Measurements from ENCODE around the gene CIP2A.

The CIP2A gene

DNA sequence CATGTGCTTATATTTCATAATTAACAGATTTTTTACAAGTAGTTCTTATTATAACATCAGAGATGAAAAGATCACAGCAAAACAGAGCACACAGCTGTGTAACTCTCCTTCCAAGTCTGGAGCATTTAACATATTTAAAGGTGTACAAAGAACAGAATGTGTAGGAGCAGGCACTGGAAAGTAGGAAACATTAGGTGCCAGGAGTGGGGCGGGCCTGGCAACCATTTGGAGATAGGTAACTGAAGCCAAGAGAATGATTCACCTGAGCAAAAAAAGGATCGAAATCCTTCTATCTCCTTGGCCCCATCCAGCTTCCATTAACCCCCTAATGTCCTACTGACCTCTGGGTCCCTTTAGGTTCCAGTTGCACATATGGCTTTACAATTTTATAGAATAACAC is 76.6 kb downstream of the CIP2A start:
- in situ Hi-C loops (cut with MboI; ENCODE audit: low sequenced_read_pairs) = no loop called here

- in situ Hi-C loops (cut with MboI; ENCODE audit: low sequenced_read_pairs) = no loop called here
Observed at GRCh38 chr3:108511490-108511889, 77.7 kb downstream of the CIP2A start.

- in situ Hi-C loops (cut with MboI; ENCODE audit: low sequenced_read_pairs) = no loop called here
Observed at GRCh38 chr3:108511055-108511454, 78.2 kb downstream of the CIP2A start.

DNA sequence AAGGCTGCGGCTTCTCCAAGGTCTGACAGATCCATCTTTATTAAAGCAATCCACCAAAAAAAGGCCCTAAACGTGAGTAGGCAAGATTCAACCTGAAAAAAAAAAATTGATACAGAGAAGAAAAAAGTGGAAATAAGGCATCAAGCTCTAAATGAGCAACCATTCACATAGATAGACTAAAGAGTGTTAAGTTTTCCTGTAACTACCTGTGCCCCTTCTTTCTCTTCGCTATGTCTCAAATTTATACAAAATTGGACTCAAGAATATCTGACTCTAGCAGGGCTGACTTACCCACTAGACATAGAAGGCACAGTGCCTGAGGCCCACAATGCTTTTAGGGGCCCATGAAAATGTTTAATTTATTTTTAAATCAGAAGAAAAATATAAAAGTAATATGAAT is 78.7 kb downstream of the CIP2A start, which contains the start of gene MYH15:
Gene MYH15 (minus strand): TSS at position 101 of the 400 bp plus-strand sequence. CDS start 66 bp downstream, at position 35.
- in situ Hi-C loops (cut with MboI; ENCODE audit: low sequenced_read_pairs) = no loop called here

DNA sequence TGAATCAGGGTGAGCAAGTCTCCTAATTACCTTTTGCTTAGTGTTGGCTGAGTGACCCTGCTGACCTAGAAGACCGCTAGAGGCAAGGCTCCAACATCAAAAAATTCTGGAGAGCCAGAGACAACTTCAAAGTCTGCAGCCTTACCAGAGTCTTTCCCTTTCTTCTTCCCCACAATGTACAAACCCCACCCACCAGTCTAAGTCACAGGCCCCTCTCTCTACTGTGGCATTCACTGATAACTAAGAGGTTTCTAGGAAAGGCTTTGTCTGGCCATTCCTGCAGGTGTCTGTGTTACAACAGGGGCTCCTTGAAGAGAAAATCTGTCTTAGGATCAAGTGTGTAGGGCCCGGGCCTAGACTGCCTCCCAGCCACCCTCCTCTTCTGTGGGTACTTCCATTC is 79.4 kb downstream of the CIP2A start:
- in situ Hi-C loops (cut with MboI; ENCODE audit: low sequenced_read_pairs) = no loop called here

DNA sequence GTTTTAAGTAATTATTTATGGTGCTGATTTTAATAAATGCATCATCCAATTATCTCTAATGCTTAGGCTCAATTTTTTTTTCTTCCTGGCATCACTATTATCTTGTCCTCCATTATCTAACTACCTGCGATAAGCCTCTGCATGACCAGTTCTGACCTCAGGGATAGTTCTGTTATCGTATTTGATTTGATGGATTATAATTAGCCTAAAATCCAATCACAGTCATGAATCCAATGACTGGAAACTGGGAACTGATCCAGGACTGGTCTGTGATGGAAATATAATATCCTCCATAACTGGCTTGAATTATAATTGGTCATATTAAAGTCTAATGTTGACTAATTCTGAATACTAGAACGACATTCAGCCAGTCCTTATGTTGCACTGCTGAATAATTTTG is 80.0 kb downstream of the CIP2A start:
- in situ Hi-C loops (cut with MboI; ENCODE audit: low sequenced_read_pairs) = no loop called here

GRCh38 chr3:108507902-108508301 is 81.3 kb downstream of the CIP2A start:
- in situ Hi-C loops (cut with MboI; ENCODE audit: low sequenced_read_pairs) = no loop called here

GRCh38 chr3:108505811-108506210 is 83.4 kb downstream of the CIP2A start:
- in situ Hi-C loops (cut with MboI; ENCODE audit: low sequenced_read_pairs) = no loop called here

- in situ Hi-C loops (cut with MboI; ENCODE audit: low sequenced_read_pairs) = no loop called here
Observed at GRCh38 chr3:108503722-108504121, 85.5 kb downstream of the CIP2A start.

- in situ Hi-C loops (cut with MboI; ENCODE audit: low sequenced_read_pairs) = no loop called here
Observed at GRCh38 chr3:108501535-108501934, 87.7 kb downstream of the CIP2A start.

DNA sequence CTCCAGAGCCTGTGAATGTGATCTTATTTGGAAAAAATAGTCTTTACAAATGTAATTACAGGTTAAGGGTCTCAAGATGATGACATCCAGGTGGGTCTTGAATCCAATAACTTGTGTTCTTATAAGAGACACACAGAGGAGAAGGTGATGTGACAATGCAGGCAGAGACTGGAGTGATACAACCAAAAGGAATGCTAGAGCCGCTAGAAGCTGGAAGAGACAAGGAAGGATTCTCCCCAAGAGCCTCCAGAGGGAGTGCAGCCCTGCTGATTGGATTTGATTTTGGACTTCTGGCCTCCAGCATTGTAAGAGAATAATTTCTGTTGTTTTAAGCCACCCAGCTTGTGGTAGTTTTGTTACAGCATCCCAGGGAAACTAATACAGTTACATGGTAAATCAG is 88.5 kb downstream of the CIP2A start:
- in situ Hi-C loops (cut with MboI; ENCODE audit: low sequenced_read_pairs) = no loop called here

Measured in HL-60/S4 treated with retinoic acid at 250 ng/mL for 4 days and 3 days (cell line).